Measurements from ENCODE around the gene ASNSD1.
A peak's percentile ranks its signal among the peaks of the same experiment; 100 is the strongest.
"Not testable (repeated sequence)": the region's sequence is repeated elsewhere in the genome, so short reads cannot be mapped to it uniquely, and the experiment has no call there.

Gene ASNSD1

GRCh38 chr2:189648846-189649509, 12.3 kb upstream of the ASNSD1 start:
- no peak for DNase-seq

GRCh38 chr2:189651284-189651683, 10.0 kb upstream of the ASNSD1 start:
- no peak for DNase-seq

- DNase-seq: not testable (repeated sequence)
These were observed 7.8 kb upstream of the ASNSD1 start for GRCh38 chr2:189653464-189653863.

- DNase-seq: no peak
These were observed 6.6 kb upstream of the ASNSD1 start for GRCh38 chr2:189654641-189655040.

DNA sequence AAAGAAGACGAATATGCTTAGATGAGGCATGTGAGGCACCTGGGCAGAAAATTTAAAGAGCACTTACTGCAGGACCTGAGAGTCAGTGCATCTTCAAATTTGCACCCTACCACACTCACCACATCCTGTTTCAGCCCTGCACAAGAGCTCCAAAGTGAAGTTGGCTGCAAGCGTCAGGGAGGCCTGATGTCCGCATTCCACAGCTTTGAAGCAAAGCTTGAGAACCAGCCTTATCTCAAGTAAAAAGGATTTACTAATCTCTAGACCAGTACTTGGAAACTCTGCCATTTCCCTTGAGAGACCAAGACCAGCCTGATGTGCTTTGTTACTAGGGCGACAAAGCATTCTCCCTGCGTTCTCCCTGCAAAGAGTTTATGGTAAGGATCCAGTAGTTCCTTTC, 3.4 kb upstream of the ASNSD1 start:
- peak; percentile 63 for DNase-seq

GRCh38 chr2:189658306-189659212, 2.7 kb upstream of the ASNSD1 start:
- peak; percentile 52 for DNase-seq

DNA sequence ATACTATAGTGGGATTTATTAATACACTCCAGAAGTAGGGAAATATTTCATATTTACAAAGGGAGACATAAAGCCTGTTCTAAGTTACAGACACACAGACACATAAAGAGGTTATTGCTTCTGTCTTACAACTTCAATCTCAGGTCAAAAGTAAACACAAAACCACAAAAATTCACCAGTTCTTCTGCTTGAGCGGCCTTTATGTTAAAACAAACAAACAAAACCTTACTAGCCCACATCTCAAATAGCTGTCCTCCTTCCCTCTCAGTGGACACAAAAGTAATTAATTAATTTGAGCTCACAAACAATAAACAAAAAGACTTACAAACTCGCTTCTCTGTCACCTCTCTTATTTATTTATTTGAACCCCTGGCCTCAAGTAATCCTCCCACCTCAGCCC, 1.5 kb upstream of the ASNSD1 start:
- no peak for DNase-seq

GRCh38 chr2:189660803-189661147, 484 bp upstream of the ASNSD1 start:
- no peak for DNase-seq

- DNase-seq: no peak
These were observed 680 bp downstream of the ASNSD1 start for GRCh38 chr2:189661957-189662321.

- no peak for DNase-seq
These were observed 1.5 kb downstream of the ASNSD1 start for GRCh38 chr2:189662669-189663226.

DNA sequence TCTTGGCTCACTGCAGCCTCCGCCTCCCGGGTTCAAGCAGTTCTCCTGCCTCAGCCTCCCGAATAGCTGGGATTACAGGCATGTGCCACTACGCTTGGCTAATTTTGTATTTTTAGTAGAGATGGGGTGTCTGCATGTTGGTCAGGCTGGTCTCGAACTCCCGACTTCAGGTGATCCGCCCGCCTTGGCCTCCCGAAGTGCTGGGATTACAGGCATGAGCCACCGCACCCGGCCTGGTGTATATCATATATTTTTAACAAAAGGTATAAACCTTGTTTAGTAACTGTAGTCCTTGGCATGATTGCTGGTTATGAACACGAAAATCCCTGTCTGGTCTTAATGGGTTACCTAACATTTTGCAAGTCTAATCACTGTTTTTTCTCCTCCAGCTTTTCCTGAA, 2.1 kb downstream of the ASNSD1 start:
- not testable (repeated sequence) for DNase-seq

DNA sequence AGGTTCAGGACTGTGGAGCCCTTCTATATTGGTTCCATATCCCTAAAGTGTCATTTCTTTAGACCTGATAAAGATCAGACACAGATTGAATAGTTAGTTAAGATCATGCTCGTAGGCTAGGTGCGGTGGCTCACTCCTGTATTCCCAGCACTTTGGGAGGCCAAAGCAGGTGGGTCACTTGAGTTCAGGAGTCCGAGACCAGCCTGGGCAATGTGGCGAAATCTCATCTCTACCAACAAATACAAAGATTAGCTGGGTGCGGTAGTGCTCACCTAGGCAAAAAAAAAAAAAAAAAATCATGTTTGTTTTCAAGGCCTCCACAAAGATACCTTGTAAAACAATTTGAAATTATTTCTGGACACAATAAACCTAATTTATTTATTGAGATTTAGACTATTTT, 8.7 kb downstream of the ASNSD1 start:
- no peak for DNase-seq

DNA sequence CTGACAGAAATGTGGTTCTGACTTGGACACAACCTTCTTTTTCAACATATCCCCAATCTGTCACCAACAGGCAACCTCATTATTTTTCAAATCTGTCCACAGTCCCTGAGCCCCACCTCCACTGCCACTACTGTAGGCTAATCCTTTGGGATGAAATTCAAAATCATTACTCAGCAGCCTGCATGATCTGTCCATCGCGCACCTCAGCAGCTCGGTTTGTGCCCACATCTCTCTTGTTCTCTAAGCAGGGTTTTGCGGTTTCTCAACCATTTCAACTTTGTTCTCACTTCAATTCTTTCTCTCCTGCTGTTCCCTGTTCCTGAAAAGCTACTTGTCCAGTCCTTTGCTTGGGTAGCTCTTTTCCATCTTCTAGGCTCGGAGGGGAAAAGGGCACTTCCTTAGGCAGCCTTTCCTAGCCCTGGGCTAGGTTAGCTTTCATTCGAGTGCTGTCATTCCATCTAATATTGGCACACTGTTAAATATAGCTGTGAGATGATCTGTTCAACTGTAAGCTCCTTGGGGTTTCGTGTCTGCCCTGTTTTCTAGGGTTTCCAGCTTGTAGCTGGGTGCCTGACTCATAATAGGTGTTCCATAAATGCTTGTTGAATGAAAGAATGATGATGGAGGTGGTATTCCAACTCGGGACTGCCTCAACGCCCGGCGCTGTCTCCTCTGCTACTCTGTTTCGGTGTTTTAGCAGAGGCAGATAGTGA, 12.6 kb downstream of the ASNSD1 start:
- DNase-seq: no peak

DNA sequence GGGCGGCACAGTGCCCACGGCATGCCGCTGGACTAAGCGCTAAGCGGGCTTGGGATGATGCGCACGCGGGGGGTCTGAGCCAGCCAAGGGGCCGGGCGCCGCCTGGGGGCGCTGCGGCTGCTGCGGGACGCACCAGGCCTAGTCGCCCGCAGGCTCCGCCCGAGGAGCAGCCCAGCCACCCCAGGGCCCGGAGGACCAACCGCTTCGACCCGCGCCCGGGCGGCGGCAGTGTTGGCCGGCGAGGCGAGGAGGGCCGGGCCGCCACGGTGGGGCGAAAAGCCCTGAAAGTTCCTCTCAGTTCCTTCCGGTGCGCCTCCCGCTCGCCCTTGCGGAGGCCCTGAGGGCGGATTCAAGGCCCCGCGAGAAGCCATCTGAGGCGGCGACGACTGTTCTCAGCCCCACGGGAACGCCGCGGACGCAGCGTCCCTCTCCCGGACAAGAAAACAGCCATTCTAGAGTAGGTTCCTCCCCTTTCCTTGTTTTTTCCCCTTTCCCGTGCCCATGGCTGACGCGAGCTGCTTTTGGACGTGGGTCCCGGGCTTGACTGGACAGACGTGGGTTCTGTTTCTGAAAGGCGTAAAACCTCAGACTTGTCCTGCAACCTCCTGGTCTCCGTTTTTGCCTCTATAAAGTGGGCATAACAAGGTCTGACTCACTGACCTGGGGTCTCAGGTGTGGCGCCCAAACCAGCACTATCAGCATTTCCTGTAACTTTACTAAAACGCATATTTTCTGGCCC, 13.3 kb downstream of the ASNSD1 start, which contains the start of gene ANKAR:
Gene ANKAR, plus strand, starts transcription at position 297 of the 739 bp plus-strand sequence. CDS start 1,821 bp downstream, outside the sequence.
- peak; percentile 86 for DNase-seq

- no peak for DNase-seq
These were observed 15.2 kb downstream of the ASNSD1 start for GRCh38 chr2:189676471-189676870.

- DNase-seq: no peak
These were observed 18.0 kb downstream of the ASNSD1 start for GRCh38 chr2:189679226-189679625.

DNA sequence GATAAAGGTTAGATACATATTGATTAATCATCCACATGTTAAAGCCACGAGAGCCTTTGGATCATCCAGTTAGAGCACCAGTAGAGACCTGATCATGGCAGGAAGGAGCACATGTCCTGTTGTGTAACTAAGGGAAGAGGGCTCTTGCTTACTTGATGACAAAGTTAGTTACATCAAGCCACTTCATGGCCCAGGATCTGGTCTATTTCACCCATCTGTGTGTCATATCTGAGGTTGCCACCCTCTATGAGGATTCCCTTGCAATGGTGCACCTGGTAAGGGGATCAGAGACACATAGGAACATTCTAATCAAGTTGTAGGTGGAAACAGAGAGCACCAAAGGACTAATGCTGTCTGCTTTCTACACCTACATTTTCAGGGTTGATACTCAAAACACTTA, 19.9 kb downstream of the ASNSD1 start:
- no peak for DNase-seq

DNA sequence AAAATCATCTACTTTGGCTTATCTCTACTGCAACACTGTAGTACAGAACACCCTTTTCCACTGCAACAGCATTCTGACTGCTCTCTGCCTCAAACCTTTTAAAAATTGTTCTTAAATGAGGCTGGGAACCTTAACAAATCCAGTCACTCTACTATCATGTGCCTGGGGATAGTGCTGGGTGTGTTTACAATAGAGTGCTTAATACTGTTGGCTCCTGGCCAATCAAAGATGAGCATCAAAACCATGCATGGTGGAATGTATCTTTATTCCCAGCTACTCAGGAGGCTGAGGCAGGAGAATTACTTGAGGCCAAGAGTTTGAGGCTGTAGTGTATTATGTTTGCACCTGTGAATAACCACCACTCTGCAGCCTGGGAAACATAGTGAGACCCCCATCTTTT, 20.6 kb downstream of the ASNSD1 start:
- DNase-seq: no peak

DNA sequence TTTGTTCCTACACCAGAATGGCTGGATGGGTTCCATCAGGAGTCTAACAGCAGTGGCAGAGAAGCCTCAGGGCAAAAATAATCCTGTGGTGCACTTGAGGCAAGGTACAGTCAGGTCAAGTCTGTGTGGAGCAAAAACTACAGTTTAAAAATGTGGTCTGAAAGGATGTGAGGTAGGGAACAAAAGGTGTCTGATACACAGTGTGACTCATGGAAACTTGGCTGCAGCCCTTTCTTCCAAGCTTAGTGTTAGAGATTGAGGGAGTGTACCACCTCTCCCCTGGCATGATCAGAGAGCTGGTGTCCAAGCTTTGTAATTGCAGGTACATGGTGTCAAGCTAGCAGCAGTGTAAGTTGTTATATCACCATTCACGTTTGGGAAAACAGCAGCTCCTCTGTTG, 22.1 kb downstream of the ASNSD1 start:
- no peak for DNase-seq

- DNase-seq: no peak
These were observed 23.6 kb downstream of the ASNSD1 start for GRCh38 chr2:189684811-189685210.

- peak; percentile 12 for DNase-seq
These were observed 24.4 kb downstream of the ASNSD1 start for GRCh38 chr2:189685540-189686229.

GRCh38 chr2:189687796-189688195, 26.5 kb downstream of the ASNSD1 start:
- not testable (repeated sequence) for DNase-seq
